HG02884 (cell line): Measurements from ENCODE around the gene LIPF.
"Not testable (repeated sequence)": the region's sequence is repeated elsewhere in the genome, so short reads cannot be mapped to it uniquely, and the experiment has no call there.

Source experiments
- ATAC-seq: cut with Tn5 transposase; IDR thresholded peaks from one replicate; pipeline ENCODE4 v1.9.1; 2021; ENCODE audit warnings: mild to moderate bottlenecking, moderate library complexity; ENCODE audit not compliant: unreplicated experiment

The LIPF gene

GRCh38 chr10:88664142-88664541 is at the start of gene LIPF:
Gene LIPF (plus strand): TSS chr10:88664442. CDS start chr10:88667298, 2,856 bp downstream.
- no peak for ATAC-seq

GRCh38 chr10:88616250-88616977 is 47.8 kb upstream of the LIPF start:
- no peak for ATAC-seq

- ATAC-seq, result no peak
These were observed 46.4 kb upstream of the LIPF start for GRCh38 chr10:88617772-88618300.

GRCh38 chr10:88618496-88618895 is 45.7 kb upstream of the LIPF start:
- no peak for ATAC-seq

- ATAC-seq, result no peak
These were observed 43.8 kb upstream of the LIPF start for GRCh38 chr10:88620441-88620840.

GRCh38 chr10:88623835-88624234 is 40.4 kb upstream of the LIPF start:
- no peak for ATAC-seq

GRCh38 chr10:88624840-88625239 is 39.4 kb upstream of the LIPF start:
- ATAC-seq, result no peak

GRCh38 chr10:88640186-88640585 is 24.1 kb upstream of the LIPF start:
- no peak for ATAC-seq

GRCh38 chr10:88642209-88642608 is 22.0 kb upstream of the LIPF start:
- ATAC-seq, result no peak

- ATAC-seq, result no peak
These were observed 21.3 kb upstream of the LIPF start for GRCh38 chr10:88642963-88643362.

- ATAC-seq, result no peak
These were observed 17.1 kb upstream of the LIPF start for GRCh38 chr10:88647061-88647615.

- no peak for ATAC-seq
These were observed 13.1 kb upstream of the LIPF start for GRCh38 chr10:88651101-88651551.

- ATAC-seq, result no peak
These were observed 11.6 kb upstream of the LIPF start for GRCh38 chr10:88652616-88653015.

GRCh38 chr10:88657901-88658300 is 6.3 kb upstream of the LIPF start:
- ATAC-seq, result no peak

GRCh38 chr10:88659725-88660597 is 4.3 kb upstream of the LIPF start:
- no peak for ATAC-seq

GRCh38 chr10:88660598-88660884 is 3.7 kb upstream of the LIPF start:
- ATAC-seq, result no peak

- ATAC-seq, result no peak
These were observed 3.2 kb upstream of the LIPF start for GRCh38 chr10:88661018-88661417.

- no peak for ATAC-seq
These were observed 2.7 kb upstream of the LIPF start for GRCh38 chr10:88661577-88661976.

- not testable (repeated sequence) for ATAC-seq
These were observed 1.1 kb upstream of the LIPF start for GRCh38 chr10:88663153-88663552.

- no peak for ATAC-seq
These were observed 4.2 kb downstream of the LIPF start for GRCh38 chr10:88668465-88668864.

- peak; percentile 69 for ATAC-seq
These were observed 6.3 kb downstream of the LIPF start for GRCh38 chr10:88670497-88670896.

GRCh38 chr10:88672041-88672440 is 7.8 kb downstream of the LIPF start:
- no peak for ATAC-seq
